CD14-positive monocyte (primary cell): ENCODE data around the gene CELSR3. TPM values are rescaled to one million over a fixed set of nuclear protein-coding genes. Genes with fewer than 3 reads are reported as not detected.

Source experiments
- DNase-seq, 3 donors: peaks; one replicate each; pipeline ENCODE4 v3.0.0-alpha.2; 2011 to 2022
- H2AFZ ChIP-seq: 2 replicates; pipeline ENCODE4 v1.6.0; 2012; ENCODE audit warnings: mild to moderate bottlenecking, low read depth, low read length, inconsistent platforms; ENCODE audit not compliant: insufficient read depth, poor library complexity, severe bottlenecking
- H3K27ac ChIP-seq, 2 donors: 1 replicate in 1 of 2; 2 replicates in 1 of 2; pipeline ENCODE4 v1.5.1; 2012 to 2013; ENCODE audit warnings: low read length in 2 of 2, control low read depth in 1 of 2, inconsistent platforms in 1 of 2, low read depth in 1 of 2, mild to moderate bottlenecking in 1 of 2
- H3K27me3 ChIP-seq, 2 donors: one replicate each; pipeline versions ENCODE4 v1.6.0 to v1.6.1; 2011 to 2013; ENCODE audit warnings: low read length in 2 of 2; ENCODE audit not compliant: control insufficient read depth in 2 of 2, insufficient read depth in 2 of 2
- H3K36me3 ChIP-seq, 2 donors: replicated peaks in 1 of 2; 1 replicate in 1 of 2; 2 replicates in 1 of 2; pipeline versions ENCODE4 v1.5.1 to v1.6.1; 2012 to 2013; ENCODE audit warnings: low read length in 2 of 2, control low read depth in 1 of 2, inconsistent platforms in 1 of 2, mild to moderate bottlenecking in 1 of 2; ENCODE audit not compliant: insufficient read depth in 2 of 2, control insufficient read depth in 1 of 2
- H3K4me1 ChIP-seq, 2 donors: 1 replicate in 1 of 2; 2 replicates in 1 of 2; pipeline versions ENCODE4 v1.5.1 to v1.6.1; 2012 to 2013; ENCODE audit warnings: low read length in 2 of 2, control low read depth in 1 of 2, inconsistent platforms in 1 of 2, mild to moderate bottlenecking in 1 of 2, moderate library complexity in 1 of 2; ENCODE audit not compliant: insufficient read depth in 2 of 2, control insufficient read depth in 1 of 2
- H3K4me2 ChIP-seq: replicated peaks from 2 replicates; pipeline ENCODE3; 2012; ENCODE audit warnings: low read length, moderate library complexity, mild to moderate bottlenecking; ENCODE audit not compliant: poor library complexity, severe bottlenecking; ENCODE audit errors: extremely low read depth
- H3K4me3 ChIP-seq, 3 experiments: fragments of 200-600 bp in 1 of 3; sonication (generic) in 1 of 3; replicated peaks in 1 of 3; 1 replicate in 2 of 3; 2 replicates in 1 of 3; pipeline ENCODE4 v1.5.1; 2011 to 2013; ENCODE audit warnings: low read length in 3 of 3, mild to moderate bottlenecking in 3 of 3, control low read depth in 2 of 3, low read depth in 2 of 3, inconsistent platforms in 1 of 3, moderate library complexity in 1 of 3
- H3K79me2 ChIP-seq: 2 replicates; pipeline ENCODE4 v1.6.0; 2012; ENCODE audit warnings: mild to moderate bottlenecking, control low read depth, inconsistent platforms, low read length, moderate library complexity; ENCODE audit not compliant: insufficient read depth
- H3K9ac ChIP-seq: 2 replicates; pipeline ENCODE4 v1.6.0; 2017; ENCODE audit warnings: low read length, mild to moderate bottlenecking; ENCODE audit not compliant: insufficient read depth, poor library complexity, severe bottlenecking
- H3K9me3 ChIP-seq, 2 donors: replicated peaks in 1 of 2; 1 replicate in 1 of 2; 2 replicates in 1 of 2; pipeline versions ENCODE4 v1.5.1 to v1.6.1; 2012 to 2013; ENCODE audit warnings: low read length in 2 of 2, control low read depth in 1 of 2; ENCODE audit not compliant: control insufficient read depth in 1 of 2, insufficient read depth in 1 of 2
- H4K20me1 ChIP-seq: 2 replicates; pipeline ENCODE4 v1.6.0; 2012; ENCODE audit warnings: mild to moderate bottlenecking, low read length, control low read depth, moderate library complexity; ENCODE audit not compliant: insufficient read depth
- H3K27ac Mint-ChIP-seq, 7 donors: one replicate each; pipeline ENCODE4 v1.8.0; 2020; ENCODE audit warnings: mild to moderate bottlenecking in 7 of 7, mixed read lengths in 7 of 7, moderate library complexity in 6 of 7, inconsistent platforms in 2 of 7
- H3K27me3 Mint-ChIP-seq, 3 donors: one replicate each; pipeline ENCODE4 v1.8.0; 2021 to 2022; ENCODE audit warnings: low read depth in 3 of 3, mild to moderate bottlenecking in 3 of 3, mixed read lengths in 3 of 3, moderate library complexity in 3 of 3, inconsistent platforms in 1 of 3
- H3K36me3 Mint-ChIP-seq, 2 donors: one replicate each; pipeline ENCODE4 v1.8.0; 2020; ENCODE audit warnings: mixed read lengths in 2 of 2, inconsistent platforms in 1 of 2, mild to moderate bottlenecking in 1 of 2
- H3K4me1 Mint-ChIP-seq: one replicate; pipeline ENCODE4 v1.8.0; 2020; ENCODE audit warnings: mild to moderate bottlenecking, mixed read lengths
- H3K4me3 Mint-ChIP-seq, 2 donors: one replicate each; pipeline ENCODE4 v1.8.0; 2020; ENCODE audit warnings: mild to moderate bottlenecking in 2 of 2, mixed read lengths in 2 of 2, moderate library complexity in 1 of 2
- H3K9me3 Mint-ChIP-seq, 7 donors: one replicate each; pipeline ENCODE4 v1.8.0; 2020 to 2022; ENCODE audit warnings: mixed read lengths in 7 of 7, mild to moderate bottlenecking in 6 of 7, moderate library complexity in 6 of 7, inconsistent platforms in 2 of 7
- WGBS: methylation state at CpG from one replicate; pipeline ENCODE4 v1.1.5; 2013; ENCODE audit warnings: missing lambda C conversion rate; ENCODE audit not compliant: insufficient coverage; 5-methylcytosine and 5-hydroxymethylcytosine counted together
- intact Hi-C, 2 donors: fragments of 100-400 bp; cut with micrococcal nuclease; formaldehyde crosslinking; loops; one replicate each; pipeline versions ENCODE4 v1.15.0 to v1.15.1; 2023
- polyA plus RNA-seq, 3 donors: library from polyadenylated mRNA; depleted of rRNA in 1 of 3; unstranded in 2 of 3; stranded (reverse) in 1 of 3; fragments of 300-500 nt in 2 of 3; fragments of >200 nt in 1 of 3; fragmentation: Illumina TruSeq in 2 of 3; gene quantifications; 1 replicate in 2 of 3; 2 replicates in 1 of 3; pipeline ENCODE4 v1.2.3, GENCODE V29; 2012 to 2021
- TF ChIP-seq, protein P1 (sequence below): fragments of 200-600 bp; IDR thresholded peaks from one replicate; pipeline ENCODE4 v1.8.0; 2022; ENCODE audit warnings: antibody characterized with exemption, mild to moderate bottlenecking

The CELSR3 gene
- polyA plus RNA-seq, 3 donors, result 0.95 TPM; not detected in 2

DNA sequence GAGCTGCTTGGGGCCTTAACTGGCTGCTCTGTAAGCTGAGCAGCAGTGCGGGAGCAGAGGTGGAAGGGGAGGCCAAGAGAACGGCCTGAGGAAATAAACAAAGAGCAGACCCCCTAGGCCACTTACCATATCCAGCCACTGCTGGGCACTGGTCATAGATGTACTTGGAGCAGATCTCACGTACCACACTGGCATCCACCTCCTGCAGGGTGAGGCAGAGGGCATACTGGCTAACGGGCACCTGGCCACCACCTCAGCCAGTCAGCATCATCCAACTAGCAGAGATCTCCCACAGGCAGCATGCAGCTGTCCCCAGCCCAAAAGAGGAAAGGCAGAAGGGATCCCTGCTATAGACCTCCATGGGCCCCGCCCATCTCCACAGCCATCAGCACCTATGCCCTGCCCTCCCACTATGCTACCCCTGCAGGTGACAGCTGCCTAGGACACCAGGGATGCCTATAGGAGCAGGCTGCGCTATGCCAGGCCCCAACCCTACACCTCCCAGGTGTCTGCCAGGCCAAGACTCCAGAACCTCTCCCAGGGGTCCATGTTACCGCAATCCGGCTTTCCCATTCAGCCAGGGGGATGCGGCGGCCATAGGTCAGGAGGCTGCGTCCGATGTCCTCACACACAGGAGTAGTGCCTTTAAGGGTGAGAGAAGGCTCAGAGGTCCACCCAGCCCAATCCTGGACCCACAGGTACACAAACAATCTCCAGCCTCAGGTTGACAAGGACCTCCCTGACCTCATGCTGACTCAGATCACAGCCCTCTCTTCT lies 63.0 kb downstream of the CELSR3 start:
- Mint-ChIP-seq H3K4me1 (peaks cover 12% of the 10 kb centered on the region), H3K9me3 (peaks cover 0 to 1% (median 0%) of the 10 kb centered on the region in 7 donors), H3K36me3 (peaks cover 78 to 79% of the 10 kb centered on the region in 2 donors), H3K4me3 (no peak overlapping the region), H3K27me3 (peaks cover 17 to 21% (median 19%) of the 10 kb centered on the region in 3 donors), H3K27ac (peak overlapping the region in 2 of 7 donors; percentile 50 to 57)
- Histone ChIP-seq H4K20me1 (peaks cover 60% of the 10 kb centered on the region), H3K4me1 (peaks cover 6 to 10% of the 10 kb centered on the region in 2 donors), H3K4me2 (no peak overlapping the region), H3K36me3 (peaks cover 70 to 76% of the 10 kb centered on the region in 2 donors), H3K79me2 (no peaks in the 10 kb centered on the region), H3K27me3 (peaks cover 6 to 16% of the 10 kb centered on the region in 2 donors), H3K9ac (no peak overlapping the region), H3K27ac (no peak overlapping the region), H3K4me3 (no peak overlapping the region), H3K9me3 (no peaks in the 10 kb centered on the region), H2AFZ (no peak overlapping the region)
- intact Hi-C loops, result no loop called here
- DNase-seq, result no peak
- TF ChIP-seq, protein P1, sequence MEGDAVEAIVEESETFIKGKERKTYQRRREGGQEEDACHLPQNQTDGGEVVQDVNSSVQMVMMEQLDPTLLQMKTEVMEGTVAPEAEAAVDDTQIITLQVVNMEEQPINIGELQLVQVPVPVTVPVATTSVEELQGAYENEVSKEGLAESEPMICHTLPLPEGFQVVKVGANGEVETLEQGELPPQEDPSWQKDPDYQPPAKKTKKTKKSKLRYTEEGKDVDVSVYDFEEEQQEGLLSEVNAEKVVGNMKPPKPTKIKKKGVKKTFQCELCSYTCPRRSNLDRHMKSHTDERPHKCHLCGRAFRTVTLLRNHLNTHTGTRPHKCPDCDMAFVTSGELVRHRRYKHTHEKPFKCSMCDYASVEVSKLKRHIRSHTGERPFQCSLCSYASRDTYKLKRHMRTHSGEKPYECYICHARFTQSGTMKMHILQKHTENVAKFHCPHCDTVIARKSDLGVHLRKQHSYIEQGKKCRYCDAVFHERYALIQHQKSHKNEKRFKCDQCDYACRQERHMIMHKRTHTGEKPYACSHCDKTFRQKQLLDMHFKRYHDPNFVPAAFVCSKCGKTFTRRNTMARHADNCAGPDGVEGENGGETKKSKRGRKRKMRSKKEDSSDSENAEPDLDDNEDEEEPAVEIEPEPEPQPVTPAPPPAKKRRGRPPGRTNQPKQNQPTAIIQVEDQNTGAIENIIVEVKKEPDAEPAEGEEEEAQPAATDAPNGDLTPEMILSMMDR, result no peak
- 100% methylated on average over 5 of the region's 12 CpGs for WGBS

DNA sequence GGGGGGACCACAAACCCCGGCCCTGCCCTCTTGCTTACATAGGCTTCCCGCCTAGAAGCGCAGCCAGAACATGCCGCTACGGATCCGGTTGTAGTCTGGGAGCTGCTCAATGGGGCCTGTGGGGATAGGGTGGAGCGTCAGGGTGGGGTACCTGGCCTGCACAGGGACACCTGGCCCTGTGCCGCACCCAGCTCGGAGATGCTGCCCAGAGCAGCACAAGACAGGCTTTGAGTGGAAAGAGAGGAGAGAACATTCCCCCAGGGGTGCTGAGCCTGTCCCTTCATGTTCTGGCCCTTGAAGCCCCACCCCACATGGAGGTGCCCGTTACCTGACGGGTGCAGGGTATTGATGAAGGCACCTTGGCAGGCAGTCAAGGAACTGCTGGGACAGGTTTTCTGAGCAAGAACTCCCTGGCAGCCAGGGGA lies 63.6 kb downstream of the CELSR3 start:
- peaks cover 64 to 70% of the 10 kb centered on the region in 2 donors for H3K36me3 ChIP-seq
- H3K4me3 Mint-ChIP-seq, result no peak overlapping the region
- intact Hi-C loops, result no loop called here
- H3K27ac Mint-ChIP-seq, result no peak overlapping the region
- peaks cover 23 to 27% (median 25%) of the 10 kb centered on the region in 3 donors for H3K27me3 Mint-ChIP-seq
- no peak for DNase-seq
- peaks cover 54% of the 10 kb centered on the region for H4K20me1 ChIP-seq
- peaks cover 6 to 14% of the 10 kb centered on the region in 2 donors for H3K4me1 ChIP-seq
- H3K4me3 ChIP-seq, result no peak overlapping the region
- no peak overlapping the region for H3K9ac ChIP-seq
- H3K9me3 Mint-ChIP-seq, result peaks cover 0 to 6% (median 0%) of the 10 kb centered on the region in 7 donors
- H3K36me3 Mint-ChIP-seq, result peaks cover 72 to 73% of the 10 kb centered on the region in 2 donors
- no peaks in the 10 kb centered on the region for H3K79me2 ChIP-seq
- H2AFZ ChIP-seq, result no peak overlapping the region
- H3K27me3 ChIP-seq, result peaks cover 6 to 22% of the 10 kb centered on the region in 2 donors
- peaks cover 12% of the 10 kb centered on the region for H3K4me1 Mint-ChIP-seq
- no peaks in the 10 kb centered on the region for H3K9me3 ChIP-seq
- TF ChIP-seq, protein P1, result no peak
- H3K27ac ChIP-seq, result no peak overlapping the region
- no peak overlapping the region for H3K4me2 ChIP-seq
- 96% methylated on average over 3 of the region's 11 CpGs for WGBS
